GM21825 (cell line): Measurements from ENCODE around the gene ABCA2.
"Not testable (repeated sequence)": the region's sequence is repeated elsewhere in the genome, so short reads cannot be mapped to it uniquely, and the experiment has no call there.

Experiments
- ATAC-seq: cut with Tn5 transposase; IDR thresholded peaks from one replicate; pipeline ENCODE4 v1.9.1; 2021; ENCODE audit warnings: mild to moderate bottlenecking, moderate library complexity; ENCODE audit not compliant: unreplicated experiment

ABCA2 gene

DNA sequence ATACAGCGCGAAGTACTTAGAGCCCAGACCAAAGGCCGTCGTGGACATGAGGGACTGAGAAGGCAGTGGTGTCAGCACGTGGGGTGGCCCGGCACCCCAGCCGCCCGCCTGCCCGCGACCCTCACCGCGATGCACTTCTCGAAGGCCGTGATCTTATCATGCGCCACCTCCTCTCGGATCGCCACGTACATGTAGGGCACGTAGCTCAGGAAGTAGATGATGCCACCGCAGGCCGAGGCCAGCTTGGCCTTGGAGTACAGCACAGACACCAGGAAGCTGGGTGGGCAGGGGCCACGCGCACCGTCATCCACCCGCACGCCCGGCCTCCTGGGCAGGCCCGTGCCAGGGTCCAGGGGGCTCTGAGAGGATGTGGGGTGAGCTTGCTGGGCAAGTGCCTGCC, 11.0 kb downstream of the ABCA2 start:
- no peak for ATAC-seq

DNA sequence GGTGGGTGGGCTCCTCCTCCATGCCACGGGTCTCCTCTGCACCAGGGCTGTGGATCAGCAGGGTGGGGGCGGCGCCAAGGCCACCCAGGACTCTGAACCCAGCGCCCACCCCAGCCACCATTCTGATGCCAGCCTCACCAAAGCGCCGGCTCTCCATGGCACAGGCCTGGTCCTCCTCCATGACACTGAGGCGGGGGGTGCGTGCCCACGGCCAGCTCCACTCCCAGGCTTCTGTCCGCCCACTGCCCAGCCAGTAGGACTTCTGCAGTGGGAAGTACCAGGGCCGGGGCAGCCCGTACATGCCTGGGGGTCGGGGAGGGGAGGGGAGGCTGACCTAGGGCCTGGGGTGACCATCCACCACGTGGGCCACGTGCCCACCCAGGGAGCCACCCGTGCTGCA, 11.6 kb downstream of the ABCA2 start:
- ATAC-seq, result no peak

- no peak for ATAC-seq
These were observed 12.1 kb downstream of the ABCA2 start for GRCh38 chr9:137015976-137016375.

DNA sequence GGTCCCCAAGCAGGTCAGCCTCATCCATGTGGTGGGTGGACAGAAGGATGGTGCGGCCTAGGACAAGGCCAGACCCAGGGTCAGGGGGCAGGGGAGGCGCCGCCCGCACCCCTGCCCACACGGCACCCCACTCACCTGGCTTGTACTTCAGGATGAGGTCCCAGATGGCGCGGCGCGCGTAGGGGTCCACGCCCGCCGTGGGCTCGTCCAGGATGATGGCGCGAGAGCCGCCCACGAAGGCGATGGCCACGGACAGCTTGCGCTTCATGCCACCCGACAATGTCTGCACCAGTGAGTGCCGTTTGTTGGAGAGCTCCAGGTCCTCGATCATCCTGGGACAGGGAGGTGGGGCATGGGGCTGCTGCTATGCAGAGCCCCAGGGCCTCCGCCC, 12.5 kb downstream of the ABCA2 start:
- no peak for ATAC-seq

DNA sequence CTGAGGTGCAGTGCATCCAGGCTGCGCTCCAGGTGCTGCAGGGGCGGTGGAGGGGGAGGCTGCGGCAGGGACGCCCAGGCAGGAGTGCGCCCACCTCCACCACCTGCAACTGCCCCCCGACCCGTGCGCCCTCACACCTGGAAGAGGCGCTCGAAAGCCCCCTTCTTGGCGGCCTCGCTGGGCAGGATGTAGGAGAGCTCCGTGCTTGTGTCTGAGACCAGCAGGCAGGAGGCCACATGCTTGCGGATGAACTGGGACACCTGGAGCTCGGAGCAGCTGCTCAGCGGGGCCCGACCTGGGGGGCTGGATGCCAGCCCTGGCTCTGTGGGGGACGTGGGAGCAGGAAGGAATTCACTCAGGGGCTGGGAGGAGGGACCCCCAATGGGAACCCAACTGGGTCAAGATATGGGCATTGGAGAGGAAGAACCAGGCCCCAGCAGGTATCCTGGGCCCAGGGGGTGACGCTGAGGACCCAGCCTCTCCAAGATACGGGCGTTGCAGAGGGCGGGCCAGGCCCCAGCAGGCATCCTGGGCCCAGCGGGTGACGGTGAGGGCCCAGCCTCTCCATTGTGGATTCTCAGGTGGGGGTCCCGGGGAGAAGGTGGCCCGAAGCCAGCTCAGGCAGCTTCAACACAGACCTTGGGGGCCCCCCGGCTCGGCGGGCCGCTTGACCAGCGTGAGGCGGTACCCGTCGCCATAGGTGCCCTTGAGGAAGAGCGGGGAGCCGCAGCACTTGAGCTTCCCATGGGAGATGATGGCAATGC, 13.1 kb downstream of the ABCA2 start:
- ATAC-seq, result no peak

DNA sequence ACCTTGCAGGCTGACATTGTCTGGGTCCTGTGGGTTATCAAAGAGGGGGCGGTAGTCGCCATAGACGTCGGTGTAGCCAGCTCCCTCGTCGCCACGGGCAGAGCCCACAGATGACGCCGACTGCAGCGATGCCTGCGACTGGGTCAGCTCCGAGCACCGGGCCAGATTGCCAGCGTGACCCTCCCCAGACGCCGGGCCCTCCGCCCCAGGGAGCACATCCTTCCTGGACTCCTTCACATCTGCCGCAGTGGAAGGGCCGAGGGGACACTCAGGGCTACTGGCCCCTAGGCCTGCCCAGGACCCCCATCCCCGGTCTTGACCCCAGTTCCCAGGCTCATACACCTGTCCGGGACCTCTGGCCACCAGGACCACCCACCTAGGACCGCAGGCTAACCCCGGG, 13.9 kb downstream of the ABCA2 start:
- ATAC-seq, result no peak

DNA sequence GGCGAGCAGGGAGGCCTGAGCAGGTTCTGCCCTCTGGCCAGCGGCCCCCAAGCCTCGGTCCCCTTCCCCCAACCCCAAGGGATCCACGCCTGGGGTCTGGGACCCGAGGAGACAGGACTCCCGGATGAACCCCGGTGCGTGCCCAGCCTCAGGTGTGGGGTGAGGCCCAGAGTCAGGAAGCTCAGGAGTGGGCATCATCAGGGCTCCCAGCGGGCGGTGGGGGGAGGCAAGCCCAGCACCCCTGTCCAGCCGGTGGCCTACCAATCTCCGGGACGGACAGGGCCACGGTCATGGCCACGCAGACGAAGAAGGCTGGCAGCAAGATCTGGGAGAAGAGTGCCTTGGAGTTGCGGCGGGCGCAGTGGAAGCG, 14.5 kb downstream of the ABCA2 start:
- no peak for ATAC-seq

GRCh38 chr9:137012694-137013570, 15.1 kb downstream of the ABCA2 start:
- no peak for ATAC-seq

DNA sequence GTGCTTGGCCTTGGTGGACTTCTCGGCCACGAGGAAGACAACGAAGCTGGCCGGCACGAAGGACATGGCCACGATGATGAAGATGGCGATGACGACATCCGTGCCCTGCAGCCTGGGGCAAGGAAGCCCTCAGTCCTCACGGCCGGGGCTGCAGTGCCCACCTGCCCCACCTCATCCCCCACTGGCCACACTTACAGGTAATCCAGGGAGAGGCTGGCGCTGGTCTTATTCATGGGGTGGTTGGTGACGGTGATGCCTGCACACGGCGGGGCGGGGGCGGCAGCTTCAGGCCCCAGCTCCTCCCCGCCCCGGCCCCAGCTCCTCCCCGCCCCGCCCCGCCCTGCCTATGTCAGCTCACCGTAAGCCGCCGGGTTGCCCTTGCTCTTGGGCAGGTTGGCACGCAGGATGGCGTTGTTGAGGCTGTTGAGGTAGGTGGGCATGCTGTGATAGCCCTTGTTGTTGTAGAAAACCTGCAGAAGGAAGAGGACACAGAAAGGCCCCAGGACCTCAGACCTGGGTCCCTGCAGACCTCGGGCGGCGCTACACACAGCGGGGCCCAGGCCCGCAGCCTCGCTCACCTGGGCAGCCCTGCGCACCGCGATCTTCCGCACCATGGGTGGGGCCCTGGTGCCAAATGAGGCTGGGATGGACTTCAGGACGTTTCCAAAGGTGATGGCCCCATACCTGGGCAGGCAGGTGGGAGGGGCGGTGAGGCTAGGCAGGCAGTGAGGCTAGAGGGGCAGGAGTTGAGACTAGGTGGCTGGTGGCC, 15.9 kb downstream of the ABCA2 start:
- no peak for ATAC-seq

DNA sequence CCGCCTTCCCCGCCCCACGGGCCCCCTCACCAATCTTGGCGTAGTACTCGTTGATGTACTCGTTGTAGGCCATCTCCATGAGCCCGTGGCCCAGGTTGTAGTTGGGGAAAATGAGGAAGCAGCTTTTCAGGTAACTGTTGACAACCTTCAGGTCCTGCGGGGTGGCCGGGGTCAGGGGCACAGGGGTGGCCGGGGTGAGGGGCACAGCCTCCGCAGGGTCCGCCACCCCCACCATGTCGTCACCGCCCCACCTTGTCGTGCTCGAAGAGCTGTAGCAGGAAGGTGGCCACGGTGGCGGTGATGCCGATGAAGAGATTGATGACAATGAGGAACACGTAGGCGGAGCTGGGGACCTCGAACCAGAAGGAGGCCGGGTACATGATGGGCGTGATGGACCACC, 16.9 kb downstream of the ABCA2 start:
- ATAC-seq, result no peak

DNA sequence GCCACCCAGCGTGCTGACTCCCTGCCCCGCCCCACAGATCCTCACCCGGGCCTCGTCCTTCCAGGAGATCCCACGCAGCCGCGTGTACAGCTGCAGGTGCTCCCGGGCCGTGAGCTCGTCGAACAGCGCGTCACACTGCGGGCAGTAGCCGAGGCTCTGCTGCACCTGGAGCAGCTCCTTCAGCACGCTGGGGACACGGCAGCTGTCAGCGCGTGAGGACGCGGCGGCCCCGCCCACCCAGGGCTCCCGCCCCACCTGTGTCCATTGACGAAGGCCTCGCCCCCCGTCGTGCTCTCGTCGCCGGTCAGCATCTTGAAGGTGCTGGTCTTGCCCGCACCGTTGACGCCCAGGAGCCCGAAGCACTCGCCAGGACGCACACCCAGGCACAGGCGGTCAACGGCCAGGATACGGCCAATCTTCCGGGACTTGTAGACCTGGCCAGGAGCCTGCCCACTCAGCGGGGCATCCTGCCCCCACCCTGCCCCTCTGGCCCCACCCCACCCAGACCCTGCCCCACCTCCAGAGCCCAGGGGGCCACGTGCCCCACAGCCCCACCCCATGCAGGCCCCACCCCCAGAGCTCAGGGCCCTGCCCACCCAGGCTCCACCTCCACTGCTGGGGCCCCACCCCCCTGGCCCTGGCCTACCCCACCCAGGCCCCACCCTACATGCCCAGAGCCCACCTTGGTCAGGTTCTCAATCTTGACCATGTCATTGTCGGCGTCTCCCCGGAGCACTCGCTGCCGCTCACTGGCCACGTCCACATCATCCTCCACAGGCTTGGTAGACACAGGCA, 17.9 kb downstream of the ABCA2 start:
- no peak for ATAC-seq

- ATAC-seq, result no peak
These were observed 18.8 kb downstream of the ABCA2 start for GRCh38 chr9:137009217-137009616.

GRCh38 chr9:137008312-137008711, 19.7 kb downstream of the ABCA2 start:
- no peak for ATAC-seq

GRCh38 chr9:137007816-137008270, 20.2 kb downstream of the ABCA2 start:
- ATAC-seq, result no peak

GRCh38 chr9:137007108-137007815, 20.8 kb downstream of the ABCA2 start:
- no peak for ATAC-seq

GRCh38 chr9:137006116-137007003, 21.7 kb downstream of the ABCA2 start:
- no peak for ATAC-seq

DNA sequence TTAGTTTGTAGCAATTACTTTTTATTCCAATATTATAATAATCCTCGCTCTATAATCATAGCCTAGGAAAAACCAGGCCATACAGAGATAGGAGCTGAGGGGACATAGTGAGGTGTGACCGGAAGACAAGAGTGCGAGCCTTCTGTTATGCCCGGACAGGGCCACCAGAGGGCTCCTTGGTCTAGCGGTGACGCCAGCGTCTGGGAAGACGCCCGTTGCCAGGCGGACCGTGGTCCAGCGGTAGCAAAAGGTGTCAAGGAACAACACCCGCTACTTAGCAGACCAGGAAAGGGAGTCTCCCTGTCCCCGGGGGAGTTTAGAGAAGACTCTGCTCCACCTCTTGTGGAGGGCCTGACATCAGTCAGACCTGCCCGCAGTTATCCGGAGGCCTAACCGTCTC, 23.8 kb downstream of the ABCA2 start:
- not testable (repeated sequence) for ATAC-seq

DNA sequence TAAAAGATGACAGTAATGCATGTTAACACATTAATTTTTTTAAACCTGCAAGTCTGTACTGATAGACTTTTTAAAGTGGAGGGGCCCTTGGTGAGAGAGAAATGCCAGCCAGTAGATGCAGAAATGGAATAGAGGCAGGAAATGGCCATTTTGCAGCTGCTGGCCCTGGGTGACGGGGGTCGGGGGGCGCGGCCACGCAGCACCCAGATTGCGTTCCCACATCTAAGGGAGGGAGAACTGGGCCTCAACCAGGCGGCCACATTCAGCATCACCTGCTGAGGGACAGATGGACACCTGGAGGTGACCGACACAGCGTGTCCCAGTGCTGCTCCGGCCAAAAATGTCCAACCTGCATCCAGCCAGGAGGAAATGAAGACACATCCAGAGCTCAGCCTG, 25.4 kb downstream of the ABCA2 start:
- ATAC-seq, result no peak
